Effector CD8-positive, alpha-beta T cell (primary cell): ENCODE results near the gene EXOSC10.
"Not testable (repeated sequence)": the region's sequence is repeated elsewhere in the genome, so short reads cannot be mapped to it uniquely, and the experiment has no call there.

ENCODE experiments used
- DNase-seq: peaks from one replicate; lab custom pipeline; 2025; lab: John Stamatoyannopoulos, UW

EXOSC10 gene

GRCh38 chr1:11061652-11062365, 37.9 kb downstream of the EXOSC10 start:
- no peak for DNase-seq

DNA sequence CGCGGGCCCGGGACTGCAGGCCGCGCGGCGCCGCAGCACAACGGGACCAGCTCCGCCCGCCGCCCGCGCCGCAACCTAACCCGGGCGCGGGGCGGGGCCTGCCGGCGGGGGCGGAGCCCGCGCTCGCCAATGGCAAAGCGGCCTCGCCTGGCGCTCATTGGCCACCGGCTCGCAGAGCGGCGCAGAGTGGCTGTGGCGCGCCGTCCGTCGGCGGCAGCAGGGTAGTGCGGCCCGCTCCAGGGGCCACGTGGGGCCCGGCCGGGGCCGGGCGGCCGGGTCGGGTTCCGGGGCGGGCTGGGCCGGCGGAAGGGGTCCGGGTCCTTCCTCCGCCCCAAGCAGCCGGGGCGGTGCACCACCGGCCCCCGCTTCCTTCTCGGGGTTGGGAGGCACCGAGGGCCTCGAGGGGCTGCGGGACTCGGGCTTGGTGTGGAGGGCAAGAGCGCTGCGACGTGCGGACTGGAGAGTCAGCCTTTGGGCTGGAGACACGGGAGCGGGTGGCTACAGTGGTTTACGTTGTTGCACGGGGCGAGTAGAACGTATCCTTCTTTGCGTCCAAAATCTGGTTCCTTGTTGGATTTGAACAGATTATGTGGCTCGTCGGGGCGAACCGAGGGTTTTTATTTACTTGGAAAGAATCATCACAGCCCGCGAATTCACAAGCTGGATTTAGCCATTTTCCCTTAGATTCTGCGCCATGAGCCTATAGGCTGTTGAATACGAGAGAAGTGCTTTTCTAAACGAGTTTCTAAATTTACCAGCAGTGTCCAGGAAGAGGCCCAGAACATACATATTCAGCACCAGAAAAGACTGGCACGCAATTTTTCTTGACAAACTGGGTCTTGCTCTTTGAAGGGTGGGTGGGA, 39.5 kb downstream of the EXOSC10 start, which contains the start of gene SRM:
TSS of gene SRM (minus strand) at position 51 of the 863 bp plus-strand sequence. CDS start 75 bp downstream, outside the sequence.
- DNase-seq = peak; percentile 82

DNA sequence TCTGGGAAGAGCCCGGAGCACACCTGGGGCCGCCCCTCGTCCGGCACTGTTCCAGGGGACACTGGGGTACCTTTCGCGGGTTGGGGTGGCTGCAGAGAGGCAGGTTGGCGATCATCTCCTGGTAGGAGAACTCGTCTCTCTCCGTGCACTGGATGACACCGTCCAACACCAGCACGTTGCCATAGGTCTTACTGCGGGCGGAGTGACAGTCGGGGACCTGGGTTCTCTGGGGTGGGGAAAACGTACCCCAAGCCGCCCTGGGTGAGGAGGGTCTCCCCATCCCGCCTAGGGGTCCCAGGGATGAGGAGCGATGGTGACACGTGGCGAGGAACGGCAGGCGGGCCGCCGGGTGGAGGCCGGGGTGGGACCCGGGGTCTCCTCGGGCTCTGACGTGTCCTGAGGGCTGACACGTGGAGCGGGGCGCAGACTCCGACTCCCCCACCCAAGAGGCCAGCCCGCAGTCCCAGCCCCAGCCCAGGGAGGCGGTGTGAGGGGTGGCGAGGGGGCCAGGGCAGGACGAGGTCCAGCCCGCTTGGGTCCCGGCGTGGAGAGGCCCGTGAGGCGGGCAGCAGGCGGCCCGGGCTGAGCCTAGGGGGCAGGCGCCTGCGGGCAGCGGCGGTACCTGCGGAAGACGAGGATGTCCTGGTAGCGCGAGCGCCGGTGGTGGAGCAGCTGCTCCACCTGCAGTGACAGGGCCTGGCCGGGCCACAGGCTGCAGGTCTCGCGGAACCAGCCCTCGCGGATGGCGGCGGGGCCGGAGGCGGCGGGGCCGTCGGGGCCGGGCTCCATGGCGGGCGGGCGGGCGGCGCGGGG, 40.3 kb downstream of the EXOSC10 start:
- peak; percentile 23 for DNase-seq

- DNase-seq = no peak
These were observed 41.0 kb downstream of the EXOSC10 start for GRCh38 chr1:11058595-11059154.

- DNase-seq = no peak
These were observed 41.6 kb downstream of the EXOSC10 start for GRCh38 chr1:11058026-11058425.

DNA sequence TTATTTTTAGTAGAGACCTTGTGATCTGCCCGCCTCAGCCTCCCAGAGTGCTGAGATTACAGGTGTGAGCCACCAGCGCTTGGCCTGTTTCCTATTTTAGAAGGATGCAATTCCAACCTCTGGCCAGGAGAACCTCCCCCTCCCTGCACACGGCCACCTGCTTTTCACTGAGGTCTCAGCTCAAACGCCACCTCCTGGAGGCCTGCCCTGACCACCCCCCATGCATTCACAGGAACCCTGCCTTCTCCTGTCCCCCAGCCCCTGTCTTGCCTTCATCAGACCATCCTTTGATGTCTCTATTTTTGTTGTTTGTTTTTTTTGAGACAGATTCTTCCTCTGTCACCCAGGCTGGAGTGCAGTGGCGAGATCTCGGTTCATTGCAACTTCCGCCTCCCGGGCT, 42.2 kb downstream of the EXOSC10 start:
- no peak for DNase-seq

DNA sequence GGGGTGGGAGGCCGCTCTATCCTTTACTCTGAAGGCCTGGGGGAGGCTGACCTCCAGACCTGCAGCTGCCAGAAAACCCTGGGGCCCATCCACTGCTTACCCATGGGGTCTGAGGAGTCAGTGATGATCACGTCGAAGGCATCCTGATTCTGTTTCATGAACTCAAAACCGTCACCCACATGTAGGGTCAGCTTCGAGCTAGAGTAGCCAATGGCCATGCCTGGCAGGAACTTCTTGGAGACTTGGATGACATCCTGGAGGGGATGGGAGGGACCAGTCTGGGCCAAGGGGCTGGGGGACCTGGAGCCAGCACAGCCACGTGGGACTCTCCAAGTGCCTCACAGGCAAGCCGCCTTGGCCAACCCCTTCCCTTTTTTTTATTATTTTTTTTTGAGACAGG, 43.2 kb downstream of the EXOSC10 start:
- DNase-seq = no peak

- DNase-seq = no peak
These were observed 44.0 kb downstream of the EXOSC10 start for GRCh38 chr1:11055676-11056075.

DNA sequence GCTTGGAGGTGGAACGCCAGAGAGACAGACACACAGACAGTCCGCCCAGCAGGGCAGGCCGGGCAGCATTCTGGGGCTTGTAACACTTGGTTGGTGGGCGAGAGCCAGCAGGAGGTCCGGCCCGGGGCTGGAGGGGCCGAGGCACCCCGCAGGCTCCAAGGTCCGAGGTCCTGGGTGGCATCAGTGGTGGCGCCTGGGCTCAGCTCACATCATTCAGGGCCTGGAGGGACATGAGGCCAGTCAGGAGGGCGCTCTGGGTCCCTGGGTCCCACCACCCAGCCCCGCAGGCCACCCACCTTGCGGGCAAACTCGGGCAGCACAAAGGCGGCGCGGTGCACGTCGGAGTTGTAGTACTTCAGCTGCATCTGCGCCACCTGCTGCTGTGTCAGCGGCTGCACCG, 45.0 kb downstream of the EXOSC10 start:
- no peak for DNase-seq

GRCh38 chr1:11054181-11054580, 45.5 kb downstream of the EXOSC10 start:
- no peak for DNase-seq

DNA sequence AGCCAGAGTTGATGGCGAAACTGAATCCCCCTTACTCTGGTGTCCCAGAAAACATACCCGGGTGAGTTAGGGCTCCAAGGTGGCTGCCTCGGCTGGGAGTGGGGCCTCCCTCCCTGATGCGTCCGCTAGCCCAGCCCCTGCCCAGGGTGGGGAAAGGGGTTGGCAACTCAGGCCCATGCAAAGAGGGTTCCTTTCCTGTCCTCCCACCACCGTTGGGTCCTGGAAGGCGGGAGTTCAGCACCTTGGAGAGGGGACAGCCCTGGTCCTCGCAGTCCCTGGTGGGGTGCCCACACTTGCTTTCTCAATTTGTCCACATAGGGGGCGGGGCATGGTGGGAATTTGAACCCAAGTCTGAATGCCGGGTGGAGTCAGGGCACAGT, 45.9 kb downstream of the EXOSC10 start:
- DNase-seq = no peak

DNA sequence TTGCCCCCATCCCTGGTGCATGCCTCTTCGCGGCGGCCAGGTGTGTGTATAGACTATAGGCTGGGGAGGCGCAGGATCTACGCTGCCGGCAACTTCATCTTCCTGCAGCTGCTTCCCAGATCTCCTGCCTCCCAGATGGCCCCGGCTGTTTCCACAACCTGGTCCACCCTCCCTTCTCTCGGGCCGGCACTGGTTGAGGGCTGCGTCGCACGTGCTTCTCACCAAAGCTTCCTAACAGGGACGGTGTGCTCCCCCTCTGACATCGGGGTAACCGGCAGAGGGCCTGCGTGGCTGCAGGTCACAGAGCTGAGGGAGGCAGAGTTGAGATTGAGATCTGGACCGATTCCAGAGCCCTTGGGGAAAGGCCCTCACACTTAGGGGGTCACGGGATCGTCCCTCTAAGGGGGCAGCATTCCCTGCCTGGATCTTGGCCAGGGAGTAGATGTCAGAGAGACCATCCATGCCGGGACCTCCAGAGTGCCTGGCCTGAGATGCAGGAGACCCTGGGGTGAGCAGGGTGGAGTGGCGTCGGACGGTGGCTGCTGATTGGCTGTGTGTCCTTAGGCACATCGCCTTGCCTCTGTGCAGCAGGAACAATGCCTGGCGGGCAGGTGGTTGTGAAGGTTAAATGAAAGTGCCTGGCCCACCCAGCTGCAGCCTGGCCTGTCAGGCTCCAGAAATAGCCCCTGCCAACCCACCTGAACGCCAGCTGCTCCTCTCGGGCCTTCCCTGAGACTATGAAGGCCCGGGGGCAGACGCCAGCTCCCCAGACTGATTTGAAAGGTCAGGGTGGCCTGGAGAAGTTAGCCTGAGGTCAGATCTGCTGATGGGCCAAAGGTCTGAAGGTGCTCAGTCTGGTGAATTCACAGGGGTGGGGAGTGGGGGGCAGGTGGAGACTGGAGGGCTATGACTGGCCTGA, 46.6 kb downstream of the EXOSC10 start:
- no peak for DNase-seq

- DNase-seq = no peak
These were observed 47.7 kb downstream of the EXOSC10 start for GRCh38 chr1:11051781-11052511.

DNA sequence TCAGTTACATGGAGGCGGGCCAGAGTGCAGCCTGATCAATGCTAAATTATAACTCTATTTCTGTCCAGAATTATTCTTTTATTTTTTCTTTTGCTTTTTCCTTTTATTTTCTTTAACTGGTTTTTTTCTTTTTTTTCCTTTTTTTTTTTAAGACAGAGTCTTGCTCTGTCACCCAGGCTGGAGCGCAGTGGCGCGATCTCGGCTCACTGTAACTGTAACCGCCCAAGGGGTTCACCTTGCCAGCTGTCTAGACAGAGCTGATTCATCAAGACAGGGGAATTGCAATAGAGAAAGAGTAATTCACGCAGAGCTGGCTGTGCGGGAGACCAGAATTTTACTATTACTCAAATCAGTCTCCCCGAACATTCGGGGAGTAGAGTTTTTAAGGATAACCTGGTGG, 48.5 kb downstream of the EXOSC10 start:
- DNase-seq = not testable (repeated sequence)

DNA sequence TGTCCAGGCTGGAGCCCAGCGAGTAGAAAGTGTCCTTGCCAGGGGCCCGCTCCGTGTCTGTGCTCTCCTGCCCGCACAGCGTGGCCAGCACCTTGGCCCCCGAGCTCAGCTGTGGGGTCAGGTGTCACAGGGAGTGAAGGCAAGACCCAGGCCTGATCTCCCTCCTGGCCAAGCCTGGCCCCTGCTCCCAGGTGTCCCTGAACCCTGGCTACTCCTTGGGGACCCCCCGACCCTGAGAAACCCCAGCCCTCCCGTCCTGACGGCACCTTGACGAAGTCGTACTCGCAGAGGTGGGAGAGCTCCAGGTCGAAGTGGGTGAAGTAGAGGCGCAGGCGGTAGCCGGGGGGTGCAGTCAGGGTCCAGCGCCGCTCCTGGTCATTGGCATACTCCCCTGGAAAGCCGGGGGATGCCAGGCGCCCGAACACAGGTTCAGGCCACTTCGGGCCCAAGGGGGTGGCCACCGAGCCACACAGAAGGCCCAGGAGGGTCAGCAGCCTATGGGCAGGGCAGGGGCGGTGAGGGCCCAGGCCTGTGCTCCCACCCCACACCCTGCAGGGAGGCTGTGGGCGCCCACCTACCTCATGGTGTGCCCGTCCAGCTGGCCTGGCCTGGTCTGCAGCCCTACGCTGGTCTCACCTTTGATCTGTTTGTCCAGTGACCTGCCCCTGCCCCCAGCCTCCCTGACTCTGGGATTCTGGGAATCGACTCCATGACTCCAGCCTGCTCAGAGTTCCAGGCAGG, 52.9 kb downstream of the EXOSC10 start, which contains the start of gene MASP2:
TSS of gene MASP2 (minus strand) at position 615 of the 741 bp plus-strand sequence. CDS start at position 583, 32 bp downstream.
- no peak for DNase-seq

DNA sequence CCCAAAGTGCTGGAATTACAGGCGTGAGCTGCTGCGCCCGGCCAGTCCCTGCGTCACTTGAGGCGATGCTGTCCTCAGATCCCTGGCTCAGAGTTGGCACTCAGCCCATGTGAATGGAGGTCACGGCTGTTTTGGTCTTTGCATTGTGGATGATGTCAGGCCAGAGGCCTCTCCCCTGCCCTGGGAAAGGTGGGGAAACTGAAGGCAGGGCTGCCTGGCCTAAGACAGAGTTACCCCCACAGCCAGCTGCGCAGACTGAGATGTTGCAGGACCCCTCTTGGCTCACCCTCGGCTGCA, 53.5 kb downstream of the EXOSC10 start:
- DNase-seq = no peak

DNA sequence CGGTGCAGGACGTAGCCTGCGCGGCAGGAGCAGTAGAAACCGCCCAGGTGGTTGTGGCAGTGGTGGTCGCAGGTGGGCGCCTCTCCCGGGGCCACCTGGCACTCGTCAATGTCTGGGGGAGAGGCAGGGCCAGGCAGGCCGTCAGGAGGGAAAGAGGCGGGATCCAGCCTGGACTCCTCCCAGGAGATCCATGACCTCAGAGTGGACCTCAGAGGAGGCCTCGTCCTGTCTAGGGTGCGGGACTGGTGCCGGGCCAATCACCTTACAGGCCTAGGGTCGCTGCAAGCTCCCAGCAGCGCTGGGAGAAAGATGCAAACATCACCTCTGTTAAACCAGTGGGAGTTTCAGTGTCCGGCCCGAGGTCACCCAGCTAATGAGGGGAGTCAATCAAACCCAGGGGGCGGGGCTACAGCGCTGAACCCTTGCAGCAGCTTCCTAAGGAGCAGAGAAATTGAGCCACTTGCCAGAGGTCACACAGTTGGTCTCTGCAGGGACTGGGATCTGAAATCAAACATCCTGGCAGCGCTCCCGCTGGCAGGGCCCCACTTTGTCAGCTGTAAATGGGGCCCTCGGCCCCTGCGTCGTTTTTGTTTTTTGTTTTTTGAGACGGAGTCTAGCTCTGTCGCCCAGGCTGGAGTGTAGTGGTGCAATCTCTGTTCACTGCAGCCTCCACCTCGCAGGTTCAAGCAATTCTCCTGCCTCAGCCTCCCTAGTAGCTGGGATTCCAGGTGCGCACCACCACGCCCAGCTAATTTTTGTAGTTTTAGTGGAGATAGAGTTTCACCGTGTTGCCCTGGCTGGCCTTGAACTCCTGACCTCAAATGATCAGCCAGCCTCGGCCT, 54.0 kb downstream of the EXOSC10 start:
- no peak for DNase-seq

GRCh38 chr1:11044849-11045427, 54.7 kb downstream of the EXOSC10 start:
- no peak for DNase-seq
